Measurements from ENCODE around the gene ATP1B1.

ATP1B1 gene

GRCh38 chr1:169064103-169064502 lies 42.4 kb upstream of the ATP1B1 start:
- TF ChIP-seq CTCF (IDR thresholded peaks at IDR 0.05; ENCODE audit: low read depth, low read length, missing control alignments) = no peak
- Histone ChIP-seq H3K27me3 (replicated peaks) (no peaks in the 10 kb centered on the region), H3K4me3 (ENCODE audit: low read depth, low read length) (no peak overlapping the region), H3K36me3 (replicated peaks) (no peaks in the 10 kb centered on the region), H3K27ac (no peak overlapping the region)
- DNase-seq = no peak
- in situ Hi-C loops (cut with HindIII; ENCODE audit: low pct_ligation_motif_present, low sequenced_read_pairs) = no loop called here

- no peak for DNase-seq
- no peak for TF ChIP-seq CTCF (IDR thresholded peaks at IDR 0.05; ENCODE audit: low read depth, low read length, missing control alignments)
- Histone ChIP-seq H3K4me3 (ENCODE audit: low read depth, low read length) (no peak overlapping the region), H3K36me3 (replicated peaks) (no peaks in the 10 kb centered on the region), H3K27me3 (replicated peaks) (no peaks in the 10 kb centered on the region), H3K27ac (no peak overlapping the region)
- in situ Hi-C loops (cut with HindIII; ENCODE audit: low pct_ligation_motif_present, low sequenced_read_pairs) = no loop called here
Observed at GRCh38 chr1:169070547-169070946, 35.9 kb upstream of the ATP1B1 start.

GRCh38 chr1:169070958-169071357 lies 35.5 kb upstream of the ATP1B1 start:
- no peaks in the 10 kb centered on the region for H3K36me3 ChIP-seq (replicated peaks)
- H3K4me3 ChIP-seq (ENCODE audit: low read depth, low read length) = no peak overlapping the region
- peak; percentile 17 for TF ChIP-seq CTCF (IDR thresholded peaks at IDR 0.05; ENCODE audit: low read depth, low read length, missing control alignments)
- in situ Hi-C loops (cut with HindIII; ENCODE audit: low pct_ligation_motif_present, low sequenced_read_pairs) = no loop called here
- no peak for DNase-seq
- H3K27me3 ChIP-seq (replicated peaks) = no peaks in the 10 kb centered on the region
- no peak overlapping the region for H3K27ac ChIP-seq

- H3K27ac ChIP-seq = no peak overlapping the region
- no peaks in the 10 kb centered on the region for H3K27me3 ChIP-seq (replicated peaks)
- in situ Hi-C loops (cut with HindIII; ENCODE audit: low pct_ligation_motif_present, low sequenced_read_pairs) = no loop called here
- H3K4me3 ChIP-seq (ENCODE audit: low read depth, low read length) = no peak overlapping the region
- H3K36me3 ChIP-seq (replicated peaks) = no peaks in the 10 kb centered on the region
- DNase-seq = no peak
- no peak for TF ChIP-seq CTCF (IDR thresholded peaks at IDR 0.05; ENCODE audit: low read depth, low read length, missing control alignments)
Observed at GRCh38 chr1:169072945-169073725, 33.4 kb upstream of the ATP1B1 start.

- no peaks in the 10 kb centered on the region for H3K27me3 ChIP-seq (replicated peaks)
- no peak overlapping the region for H3K27ac ChIP-seq
- no peak for TF ChIP-seq CTCF (IDR thresholded peaks at IDR 0.05; ENCODE audit: low read depth, low read length, missing control alignments)
- H3K4me3 ChIP-seq (ENCODE audit: low read depth, low read length) = no peak overlapping the region
- DNase-seq = no peak
- no peaks in the 10 kb centered on the region for H3K36me3 ChIP-seq (replicated peaks)
- in situ Hi-C loops (cut with HindIII; ENCODE audit: low pct_ligation_motif_present, low sequenced_read_pairs) = no loop called here
Observed at GRCh38 chr1:169078163-169078883, 28.2 kb upstream of the ATP1B1 start.

All from brain microvascular endothelial cell (primary cell).